ENCODE data around the gene FETUB. TPM values are rescaled to one million over a fixed set of nuclear protein-coding genes. Genes with fewer than 3 reads are reported as not detected.
"Not testable (repeated sequence)": the region's sequence is repeated elsewhere in the genome, so short reads cannot be mapped to it uniquely, and the experiment has no call there.

Gene FETUB
- total RNA-seq, 4 donors from 2014 or later = not detected

DNA sequence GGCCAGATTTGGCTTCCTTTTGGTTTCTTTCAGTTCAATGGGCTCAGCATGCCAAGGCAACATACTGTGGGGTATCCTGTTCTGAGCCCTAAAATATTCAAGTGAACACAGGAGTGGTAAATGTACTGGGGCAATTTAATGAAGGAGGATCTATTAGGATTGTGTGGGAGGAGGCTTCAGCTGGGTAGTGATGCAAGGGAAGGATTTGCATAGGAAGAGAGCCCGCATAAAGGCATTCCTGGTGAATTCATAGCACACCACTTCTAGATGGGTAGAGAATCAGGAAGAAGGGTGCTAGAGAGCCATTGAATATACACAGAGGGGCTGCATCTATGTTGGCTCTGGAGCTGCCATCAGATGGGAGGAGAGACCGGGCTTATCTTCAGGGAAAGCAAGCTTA is 56.3 kb downstream of the FETUB start:
- H3K36me3 ChIP-seq = no peaks in the 10 kb centered on the region
- DNase-seq = no peak
- no peak for TF ChIP-seq CTCF (IDR thresholded peaks at IDR 0.05)
- no peak for TF ChIP-seq POLR2A (IDR thresholded peaks at IDR 0.05)
- WGBS, 2 donors = 83 to 91% methylated on average over 2 of the region's 2 CpGs
- H3K27me3 ChIP-seq = no peaks in the 10 kb centered on the region
- no peak overlapping the region for H3K27ac ChIP-seq
- H3K4me1 ChIP-seq = no peaks in the 10 kb centered on the region
- intact Hi-C loops (cut with DNase I) = no loop called here
- no peaks in the 10 kb centered on the region for H3K9me3 ChIP-seq
- H3K4me3 ChIP-seq (replicated peaks in 1 of 3) = no peak overlapping the region

DNA sequence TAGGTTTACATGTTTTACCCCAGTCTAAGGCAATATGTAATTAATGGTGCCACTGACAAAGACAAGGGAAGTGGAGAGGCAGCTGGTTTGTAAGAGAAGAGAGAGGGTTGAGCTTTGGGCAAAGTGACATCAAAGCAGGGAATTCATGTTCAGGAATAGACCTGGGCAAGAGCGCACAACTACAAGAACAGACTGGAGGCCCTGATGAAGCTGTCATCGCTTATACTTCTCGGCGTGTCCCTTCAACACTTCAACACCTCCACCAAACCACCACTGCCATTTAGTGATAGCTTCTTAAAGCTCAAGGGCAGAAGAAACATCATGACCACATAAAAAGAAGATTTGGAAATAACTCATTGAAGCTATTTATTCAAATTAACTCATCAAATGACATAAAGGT is 57.3 kb downstream of the FETUB start:
- WGBS, 2 donors = 75 to 95% methylated on average over 4 of the region's 4 CpGs
- intact Hi-C loops (cut with DNase I) = no loop called here
- no peak overlapping the region for H3K27ac ChIP-seq
- no peak for DNase-seq
- H3K9me3 ChIP-seq = no peaks in the 10 kb centered on the region
- no peak for TF ChIP-seq POLR2A (IDR thresholded peaks at IDR 0.05)
- H3K27me3 ChIP-seq = no peaks in the 10 kb centered on the region
- H3K4me1 ChIP-seq = no peaks in the 10 kb centered on the region
- no peaks in the 10 kb centered on the region for H3K36me3 ChIP-seq
- no peak overlapping the region for H3K4me3 ChIP-seq (replicated peaks in 1 of 3)

- H3K27me3 ChIP-seq = no peaks in the 10 kb centered on the region
- TF ChIP-seq CTCF (IDR thresholded peaks at IDR 0.05) = no peak
- no peak for TF ChIP-seq POLR2A (IDR thresholded peaks at IDR 0.05)
- no peak overlapping the region for H3K27ac ChIP-seq
- no peaks in the 10 kb centered on the region for H3K4me1 ChIP-seq
- no peaks in the 10 kb centered on the region for H3K36me3 ChIP-seq
- WGBS, 2 donors = 90 to 91% methylated on average over 3 of the region's 3 CpGs
- no peaks in the 10 kb centered on the region for H3K9me3 ChIP-seq
- no peak overlapping the region for H3K4me3 ChIP-seq (replicated peaks in 1 of 3)
- no peak for DNase-seq
- intact Hi-C loops (cut with DNase I) = no loop called here
These were observed 60.1 kb downstream of the FETUB start for GRCh38 chr3:186700267-186700666.

GRCh38 chr3:186702451-186702850 is 62.3 kb downstream of the FETUB start:
- H3K9me3 ChIP-seq; intact Hi-C loops (cut with DNase I); DNase-seq; H3K36me3 ChIP-seq; H3K27me3 ChIP-seq; H3K27ac ChIP-seq; H3K4me1 ChIP-seq; H3K4me3 ChIP-seq (replicated peaks in 1 of 3): not testable (repeated sequence)

Small RNA genes lying within 50 kb of the gene (small RNA-seq; reads per million reads assigned to genes)
- not detected for gene RF00017

Other genes starting within 250 kb of the FETUB start
- 1 to 10 TPM; 1.1 to 4.2 (median 2.9) TPM for gene CRYGS, start 96.0 kb upstream of the FETUB start, total RNA-seq
- gene TBCCD1, start 73.1 kb upstream of the FETUB start, total RNA-seq = 10 to 100 TPM; 20.8 to 24.3 (median 21.6) TPM
- gene DNAJB11, start 69.7 kb upstream of the FETUB start, total RNA-seq = 100 to 1,000 TPM in 2 of 4 donors, 10 to 100 TPM in 2; 61.4 to 156 (median 108) TPM
- not detected for gene AHSG, start 27.3 kb upstream of the FETUB start, total RNA-seq
- under 1 TPM in 1 of 4 donors, not detected in 3; 0.34 TPM for gene HRG, start 25.6 kb downstream of the FETUB start, total RNA-seq
- gene KNG1, start 77.0 kb downstream of the FETUB start, total RNA-seq = not detected
- gene EIF4A2, start 143.2 kb downstream of the FETUB start, total RNA-seq = 100 to 1,000 TPM; 356 to 655 (median 412) TPM
- 10 to 100 TPM in 1 of 4 donors, 1 to 10 TPM in 3; 7.3 to 10.9 (median 7.8) TPM for gene RFC4, start 166.1 kb downstream of the FETUB start, total RNA-seq
- 10 to 100 TPM in 1 of 4 donors, 1 to 10 TPM in 3; 1.6 to 13.4 (median 5.4) TPM for gene ADIPOQ, start 202.3 kb downstream of the FETUB start, total RNA-seq

Data from thyroid gland (tissue), 4 donors.